GDM1 (cell line): ENCODE results near the gene APOH.
A peak's percentile ranks its signal among the peaks of the same experiment; 100 is the strongest.
"Not testable (repeated sequence)": the region's sequence is repeated elsewhere in the genome, so short reads cannot be mapped to it uniquely, and the experiment has no call there.

Source experiments
- DNase-seq: peaks from one replicate; lab custom pipeline; 2025; lab: John Stamatoyannopoulos, UW

Gene APOH, protein sequence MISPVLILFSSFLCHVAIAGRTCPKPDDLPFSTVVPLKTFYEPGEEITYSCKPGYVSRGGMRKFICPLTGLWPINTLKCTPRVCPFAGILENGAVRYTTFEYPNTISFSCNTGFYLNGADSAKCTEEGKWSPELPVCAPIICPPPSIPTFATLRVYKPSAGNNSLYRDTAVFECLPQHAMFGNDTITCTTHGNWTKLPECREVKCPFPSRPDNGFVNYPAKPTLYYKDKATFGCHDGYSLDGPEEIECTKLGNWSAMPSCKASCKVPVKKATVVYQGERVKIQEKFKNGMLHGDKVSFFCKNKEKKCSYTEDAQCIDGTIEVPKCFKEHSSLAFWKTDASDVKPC

DNA sequence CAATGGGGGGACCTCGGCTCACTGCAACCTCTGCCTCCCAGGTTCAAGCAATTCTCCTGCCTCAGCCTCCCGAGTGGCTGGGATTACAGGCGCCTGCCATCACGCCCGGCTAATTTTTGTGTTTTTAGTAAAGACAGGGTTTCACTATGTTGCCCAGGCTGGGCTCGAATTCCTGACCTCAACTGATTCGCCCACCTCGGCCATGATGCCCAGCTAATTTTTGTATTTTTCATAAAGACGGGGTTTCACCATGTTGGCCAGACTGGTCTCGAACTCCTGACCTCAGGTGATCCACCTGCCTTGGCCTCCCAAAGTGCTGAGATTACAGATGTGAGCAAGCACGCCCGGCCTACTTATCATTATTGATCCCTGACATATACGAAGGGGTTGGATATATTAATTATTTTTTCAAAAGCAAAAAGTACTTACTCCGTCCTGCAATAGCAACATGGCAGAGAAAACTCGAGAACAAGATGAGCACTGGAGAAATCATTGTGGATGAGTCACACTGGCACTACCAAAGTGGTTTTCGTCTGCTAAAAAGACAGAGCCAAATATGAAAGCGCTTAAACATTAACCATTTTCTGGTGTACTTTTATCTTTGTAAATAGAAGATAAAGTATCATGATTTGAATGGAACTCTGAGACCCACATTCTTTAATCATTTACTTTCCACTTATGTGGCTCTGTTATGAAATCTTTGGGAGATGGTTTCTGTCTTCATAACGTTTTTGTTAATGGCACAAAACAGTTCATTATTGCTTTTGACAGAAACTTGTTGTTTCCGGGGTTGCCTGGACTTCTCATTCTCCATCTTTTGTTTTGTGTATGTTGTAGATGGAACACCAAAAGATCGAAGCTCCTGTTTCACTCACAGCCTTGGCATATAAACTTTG, at the start of gene APOH:
Gene APOH (minus strand): TSS at position 529 of the 896 bp plus-strand sequence. CDS start 36 bp downstream, at position 493.
- DNase-seq, result no peak

DNA sequence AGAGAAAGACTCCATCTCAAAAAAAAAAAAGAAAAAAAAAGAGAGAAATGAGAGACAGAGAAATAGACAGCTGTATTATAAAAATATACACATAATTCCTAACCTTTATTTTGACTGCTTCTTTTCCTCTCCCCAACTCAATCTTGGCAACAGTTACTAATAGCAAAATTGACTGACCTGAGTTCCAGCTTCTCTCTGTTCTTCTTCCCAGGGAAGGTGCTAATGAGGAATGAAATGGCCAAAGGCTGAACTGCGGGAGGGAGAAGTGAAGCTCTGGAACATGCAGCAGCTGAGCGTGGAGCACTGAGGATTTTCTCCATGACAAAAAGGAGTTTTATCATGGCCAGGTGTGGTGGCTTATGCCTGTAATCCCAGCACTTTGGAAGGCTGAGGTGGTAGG, 48.0 kb upstream of the APOH start:
- no peak for DNase-seq

GRCh38 chr17:66276328-66276937, 47.2 kb upstream of the APOH start:
- no peak for DNase-seq

GRCh38 chr17:66275651-66276050, 46.4 kb upstream of the APOH start:
- DNase-seq, result no peak

GRCh38 chr17:66273586-66273848, 44.3 kb upstream of the APOH start:
- no peak for DNase-seq

- DNase-seq, result no peak
These were observed 43.8 kb upstream of the APOH start for GRCh38 chr17:66272811-66273585.

- DNase-seq, result no peak
These were observed 42.3 kb upstream of the APOH start for GRCh38 chr17:66271512-66271911.

DNA sequence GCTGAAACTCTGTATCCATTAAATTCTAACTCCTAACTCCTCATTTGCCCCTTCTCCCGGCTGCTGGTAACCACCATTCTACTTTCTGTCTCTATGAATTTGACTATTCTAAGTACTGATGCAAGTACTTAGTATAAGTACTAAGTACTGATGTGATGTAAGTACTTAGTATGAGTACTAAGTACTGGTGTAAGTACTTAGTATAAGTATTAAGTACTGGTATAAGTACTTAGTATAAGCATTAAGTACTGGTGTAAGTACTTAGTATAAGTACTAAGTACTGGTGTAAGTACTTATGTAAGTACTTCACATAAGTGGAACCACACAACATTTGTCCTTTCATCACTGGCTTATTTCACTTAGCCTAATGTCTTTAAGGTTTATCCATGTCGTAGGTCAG, 40.9 kb upstream of the APOH start:
- DNase-seq, result no peak

DNA sequence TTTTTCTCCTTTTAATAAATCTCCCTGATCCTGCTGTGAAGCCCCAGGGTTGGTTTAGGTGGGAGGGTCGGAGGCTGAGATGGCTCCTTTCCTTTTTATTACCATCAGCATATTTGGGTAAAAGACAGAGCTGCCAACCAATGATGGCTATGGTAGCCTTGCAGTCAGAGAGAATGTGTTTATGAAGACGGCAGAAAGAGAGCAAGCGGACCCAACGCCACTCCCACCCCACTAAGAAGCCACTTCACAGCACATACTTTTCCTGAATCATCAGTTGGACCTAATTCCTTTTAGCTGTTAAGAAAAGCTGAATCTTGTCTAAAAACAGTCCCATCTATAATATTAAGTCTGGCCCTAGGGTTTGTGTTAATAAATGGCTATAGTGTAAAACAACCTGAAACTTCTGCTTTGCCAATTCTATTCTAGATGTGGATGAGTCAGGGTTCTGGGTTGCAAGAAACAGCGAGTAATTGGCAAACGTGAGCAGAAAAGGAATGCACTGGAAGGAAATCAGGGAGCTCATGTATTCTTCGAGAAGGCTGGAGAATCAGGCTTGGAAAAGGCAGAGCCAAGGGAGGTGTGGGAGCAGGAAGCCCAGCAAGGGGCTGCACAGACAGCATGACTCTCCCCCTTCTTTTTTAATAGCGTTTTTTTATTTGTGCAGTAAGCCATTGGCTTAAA, 39.2 kb upstream of the APOH start:
- DNase-seq, result no peak

DNA sequence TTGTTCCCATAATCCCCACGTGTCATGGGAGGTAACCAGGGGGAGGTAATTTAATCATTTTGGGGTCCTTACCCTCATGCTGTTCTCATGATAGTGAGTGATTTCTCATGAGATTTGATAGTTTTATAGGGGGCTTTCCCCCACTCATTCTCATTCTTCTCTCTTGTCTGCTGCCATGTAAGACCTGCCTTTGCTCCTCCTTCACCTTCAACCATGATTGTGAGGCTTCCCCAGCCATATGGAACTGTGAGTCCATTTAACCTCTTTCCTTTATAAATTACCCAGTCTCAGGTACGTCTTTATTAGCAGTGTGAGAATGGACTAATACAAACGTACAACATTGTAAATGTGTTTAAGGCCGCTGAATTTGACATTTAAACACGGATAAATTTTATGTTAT, 35.5 kb upstream of the APOH start:
- no peak for DNase-seq

DNA sequence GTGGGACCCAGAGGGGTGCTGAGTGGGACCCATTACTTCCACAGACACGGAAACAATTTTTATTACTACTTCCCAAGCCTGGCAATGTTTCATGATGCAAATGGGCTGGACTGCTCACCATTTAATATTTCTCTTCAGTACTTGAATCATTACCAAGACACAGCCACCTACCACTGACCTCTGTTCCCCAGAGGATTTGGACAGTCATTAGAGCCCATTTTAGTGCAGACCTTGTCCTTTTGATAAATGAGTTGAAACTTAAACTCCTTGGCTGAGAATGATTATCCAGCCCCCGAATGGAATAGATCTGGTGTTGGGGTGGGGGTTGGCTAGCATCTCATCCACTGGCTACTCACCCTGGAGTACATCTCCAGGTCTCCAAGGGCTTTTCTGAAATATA, 33.6 kb upstream of the APOH start:
- no peak for DNase-seq

- no peak for DNase-seq
These were observed 31.5 kb upstream of the APOH start for GRCh38 chr17:66260688-66261087.

DNA sequence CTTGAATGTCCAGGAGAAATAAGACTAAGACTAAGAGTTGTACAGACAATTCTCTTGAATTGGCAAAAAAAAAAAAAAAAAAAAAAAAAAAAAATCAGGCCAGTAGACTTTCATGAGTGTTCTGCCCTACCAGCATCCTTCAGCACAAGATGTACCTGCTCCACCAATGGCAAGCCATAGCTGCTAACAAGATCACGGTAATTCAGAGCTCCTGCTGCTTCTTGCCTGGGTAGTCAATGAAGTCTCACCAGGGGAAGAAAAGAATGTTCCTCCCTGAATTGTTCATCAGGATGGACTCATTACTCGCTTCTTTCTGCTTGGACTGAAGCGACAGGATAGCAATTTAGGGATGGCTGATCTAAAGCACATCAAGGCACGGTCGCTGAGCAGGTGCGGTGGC, 31.1 kb upstream of the APOH start:
- no peak for DNase-seq

- DNase-seq, result no peak
These were observed 26.3 kb upstream of the APOH start for GRCh38 chr17:66255527-66255971.

DNA sequence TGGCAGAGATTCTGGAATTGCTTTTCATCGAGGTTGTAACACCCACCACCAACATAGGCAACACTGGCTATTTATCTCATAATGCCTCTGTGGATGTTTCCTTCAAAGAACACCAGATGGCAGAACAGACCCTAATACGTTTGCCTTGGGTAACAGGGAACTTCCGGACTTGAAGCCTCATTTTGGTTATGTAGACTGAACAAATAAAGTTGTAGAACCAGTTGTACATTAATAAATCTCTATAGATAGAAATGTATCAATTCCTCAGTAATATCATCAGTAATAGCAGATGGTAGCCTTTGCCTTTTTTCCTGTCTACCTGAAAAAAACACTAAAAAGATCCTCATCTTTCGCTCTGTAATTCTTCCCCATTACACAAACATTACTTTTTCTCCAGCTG, 25.9 kb upstream of the APOH start:
- DNase-seq, result peak; percentile 34

DNA sequence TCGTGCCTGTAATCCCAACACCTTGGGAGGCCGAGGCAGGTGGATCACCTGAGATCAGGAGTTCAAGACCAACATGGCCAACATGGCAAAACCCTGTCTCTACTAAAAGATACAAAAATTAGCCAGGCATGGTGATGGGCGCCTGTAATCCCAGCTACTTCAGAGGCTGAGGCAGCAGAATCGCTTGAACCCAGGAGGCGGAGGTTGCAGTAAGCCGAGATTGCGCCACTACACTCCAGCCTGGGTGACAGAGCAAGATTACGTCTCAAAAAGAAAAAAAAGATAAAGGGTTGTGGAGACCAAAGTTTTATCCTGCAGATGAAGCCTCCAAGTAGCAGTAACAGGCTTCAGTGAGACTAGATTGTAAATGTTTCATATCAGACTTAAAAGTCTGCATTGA, 24.2 kb upstream of the APOH start:
- DNase-seq, result not testable (repeated sequence)

DNA sequence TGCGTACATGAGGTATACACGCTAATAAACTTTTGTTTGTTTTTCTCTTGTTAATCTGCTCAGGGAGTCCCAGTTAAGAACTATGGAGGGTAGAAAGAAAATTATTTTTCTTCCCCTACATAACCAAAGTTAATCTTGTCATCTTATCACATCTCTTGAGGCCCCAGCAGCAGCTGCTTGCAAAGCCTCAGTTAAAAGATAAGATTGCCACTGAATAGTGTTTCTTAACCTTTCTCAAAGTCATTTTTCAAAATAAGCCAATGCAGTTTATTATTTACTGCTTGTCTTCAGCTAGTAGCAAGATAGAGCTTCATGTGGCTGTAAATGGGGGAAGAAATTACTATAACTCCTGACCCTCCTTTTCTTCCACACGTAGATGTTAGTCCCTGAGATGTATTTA, 21.5 kb upstream of the APOH start:
- DNase-seq, result no peak

- DNase-seq, result no peak
These were observed 19.1 kb upstream of the APOH start for GRCh38 chr17:66248285-66248684.

DNA sequence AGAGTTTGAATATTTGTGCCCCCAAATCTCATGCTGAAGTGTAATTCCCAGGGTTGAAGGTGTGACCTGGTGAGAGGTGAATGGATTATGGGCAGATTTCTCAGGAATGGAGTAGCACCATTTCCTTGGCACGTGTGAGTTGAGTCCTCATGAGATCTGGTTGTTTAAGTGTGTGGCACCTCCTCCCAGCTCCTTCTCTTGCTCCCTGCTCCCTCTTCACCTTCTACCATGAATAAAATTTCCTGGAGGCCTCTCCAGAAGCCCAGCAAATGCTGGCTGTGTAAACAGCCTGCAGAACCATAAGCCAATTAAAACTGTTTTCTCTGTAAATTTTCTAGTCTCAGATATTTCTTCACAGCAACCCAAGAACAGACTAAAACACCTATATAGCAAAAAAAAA, 12.6 kb upstream of the APOH start:
- DNase-seq, result no peak

GRCh38 chr17:66240630-66241029, 11.4 kb upstream of the APOH start:
- no peak for DNase-seq

DNA sequence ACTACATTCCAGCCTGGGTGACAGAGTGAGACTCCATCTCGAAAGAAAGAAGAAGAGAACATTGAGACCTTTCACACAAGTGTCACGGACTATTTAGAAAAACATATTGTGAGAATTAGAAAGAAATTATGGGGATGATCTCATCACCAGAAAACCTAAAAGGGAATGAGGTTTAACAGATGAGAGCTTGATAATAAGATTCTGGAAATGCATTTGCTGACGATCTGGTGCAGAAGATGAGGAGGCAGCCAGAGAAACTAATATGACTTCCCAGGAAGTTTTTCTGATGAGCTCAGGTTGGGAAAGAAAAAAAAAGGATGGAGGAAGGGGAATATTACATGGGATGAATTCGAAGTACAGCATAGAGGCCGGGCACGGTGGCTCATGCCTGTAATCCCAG, 10.8 kb upstream of the APOH start:
- DNase-seq, result no peak
